K562 (cell line): ENCODE measurements around the gene ZNF260.

ENCODE experiments used
- EGR1 ChIP-seq: fragments of 450-650 bp; conservative IDR thresholded peaks from 2 replicates; pipeline ENCODE4 v1.6.1; 2017; ENCODE audit warnings: mild to moderate bottlenecking
- ETV6 ChIP-seq, 3 experiments: fragments of 150-350 bp in 1 of 3; sonication (generic) in 1 of 3; formaldehyde crosslinking in 1 of 3; IDR thresholded peaks; 2 replicates each; pipeline versions ENCODE4 v1.6.1 to v1.8.0; 2014 to 2022; ENCODE audit warnings: borderline replicate concordance in 2 of 3, low read depth in 2 of 3, antibody characterized with exemption in 1 of 3, low read length in 1 of 3, mild to moderate bottlenecking in 1 of 3, missing genetic modification reagents in 1 of 3
- LCOR ChIP-seq: sonication (generic); formaldehyde crosslinking; IDR thresholded peaks from 2 replicates; pipeline ENCODE4 v1.8.0; 2022; ENCODE audit warnings: mild to moderate bottlenecking, missing genetic modification reagents
- MXI1 ChIP-seq: IDR thresholded peaks from 2 replicates; pipeline ENCODE4 v1.6.1; 2011; ENCODE audit warnings: low read depth, mild to moderate bottlenecking, improper control_type of control experiment, low read length
- TRIM28 ChIP-seq: fragments of 450-650 bp; IDR thresholded peaks from 2 replicates; pipeline ENCODE4 v1.6.1; 2017
- ZBTB2 ChIP-seq: fragments of 450-650 bp; IDR thresholded peaks from 2 replicates; pipeline ENCODE4 v1.6.1; 2016; ENCODE audit warnings: antibody characterized with exemption
- TF ChIP-seq, protein P1 (sequence below): fragments of 250-450 bp; sonication (Bioruptor Pico); IDR thresholded peaks from 2 replicates; pipeline ENCODE4 v1.4.0; 2020; ENCODE audit warnings: mild to moderate bottlenecking, moderate library complexity, borderline replicate concordance
- TF ChIP-seq, protein P2 (sequence below): IDR thresholded peaks from 2 replicates; pipeline ENCODE4 v1.6.1; 2011; ENCODE audit not compliant: insufficient read length; ENCODE audit errors: extremely low read depth

DNA sequence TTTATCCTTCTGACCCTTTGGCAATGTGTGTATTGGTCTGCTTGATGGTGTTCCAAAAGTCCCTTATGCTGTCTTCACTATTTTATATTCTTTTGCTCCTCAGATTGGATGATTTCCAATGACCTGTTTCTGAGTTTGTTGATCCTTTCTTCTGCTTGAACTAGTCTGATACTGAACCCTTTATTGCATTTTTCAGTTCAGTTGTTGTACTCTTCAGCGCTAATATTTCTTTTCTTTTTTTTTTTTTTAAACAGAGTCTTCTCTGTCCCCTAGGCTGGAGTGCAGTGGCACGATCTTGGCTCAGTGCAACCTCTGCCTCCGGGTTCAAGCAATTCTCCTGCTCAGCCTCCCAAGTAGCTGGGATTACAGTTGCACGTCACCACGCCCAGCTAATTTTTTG is 26.1 kb downstream of the ZNF260 start:
- TF ChIP-seq, protein P1, sequence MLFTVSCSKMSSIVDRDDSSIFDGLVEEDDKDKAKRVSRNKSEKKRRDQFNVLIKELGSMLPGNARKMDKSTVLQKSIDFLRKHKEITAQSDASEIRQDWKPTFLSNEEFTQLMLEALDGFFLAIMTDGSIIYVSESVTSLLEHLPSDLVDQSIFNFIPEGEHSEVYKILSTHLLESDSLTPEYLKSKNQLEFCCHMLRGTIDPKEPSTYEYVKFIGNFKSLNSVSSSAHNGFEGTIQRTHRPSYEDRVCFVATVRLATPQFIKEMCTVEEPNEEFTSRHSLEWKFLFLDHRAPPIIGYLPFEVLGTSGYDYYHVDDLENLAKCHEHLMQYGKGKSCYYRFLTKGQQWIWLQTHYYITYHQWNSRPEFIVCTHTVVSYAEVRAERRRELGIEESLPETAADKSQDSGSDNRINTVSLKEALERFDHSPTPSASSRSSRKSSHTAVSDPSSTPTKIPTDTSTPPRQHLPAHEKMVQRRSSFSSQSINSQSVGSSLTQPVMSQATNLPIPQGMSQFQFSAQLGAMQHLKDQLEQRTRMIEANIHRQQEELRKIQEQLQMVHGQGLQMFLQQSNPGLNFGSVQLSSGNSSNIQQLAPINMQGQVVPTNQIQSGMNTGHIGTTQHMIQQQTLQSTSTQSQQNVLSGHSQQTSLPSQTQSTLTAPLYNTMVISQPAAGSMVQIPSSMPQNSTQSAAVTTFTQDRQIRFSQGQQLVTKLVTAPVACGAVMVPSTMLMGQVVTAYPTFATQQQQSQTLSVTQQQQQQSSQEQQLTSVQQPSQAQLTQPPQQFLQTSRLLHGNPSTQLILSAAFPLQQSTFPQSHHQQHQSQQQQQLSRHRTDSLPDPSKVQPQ (CRISPR knock-in tag), result no peak
- TF ChIP-seq EGR1, result no peak
- no peak for TF ChIP-seq ZBTB2
- no peak for TF ChIP-seq TRIM28
- TF ChIP-seq, protein P2, sequence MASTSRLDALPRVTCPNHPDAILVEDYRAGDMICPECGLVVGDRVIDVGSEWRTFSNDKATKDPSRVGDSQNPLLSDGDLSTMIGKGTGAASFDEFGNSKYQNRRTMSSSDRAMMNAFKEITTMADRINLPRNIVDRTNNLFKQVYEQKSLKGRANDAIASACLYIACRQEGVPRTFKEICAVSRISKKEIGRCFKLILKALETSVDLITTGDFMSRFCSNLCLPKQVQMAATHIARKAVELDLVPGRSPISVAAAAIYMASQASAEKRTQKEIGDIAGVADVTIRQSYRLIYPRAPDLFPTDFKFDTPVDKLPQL, result no peak
- no peak for TF ChIP-seq LCOR
- TF ChIP-seq ETV6 (IDR thresholded peaks at IDR 0.05; ENCODE audit: borderline replicate concordance in 1 of 2, low read depth in 2 of 2, low read length in 1 of 2), result no peak
- TF ChIP-seq ETV6 (CRISPR knock-in tag; IDR thresholded peaks at IDR 0.05; ENCODE audit: borderline replicate concordance), result no peak
- no peak for TF ChIP-seq MXI1
